HG02973 (cell line): Measurements from ENCODE around the gene LRRC25.

Experiments used
- ATAC-seq: cut with Tn5 transposase; IDR thresholded peaks from one replicate; pipeline ENCODE4 v1.9.1; 2021; ENCODE audit warnings: moderate library complexity; ENCODE audit not compliant: unreplicated experiment

LRRC25 gene

DNA sequence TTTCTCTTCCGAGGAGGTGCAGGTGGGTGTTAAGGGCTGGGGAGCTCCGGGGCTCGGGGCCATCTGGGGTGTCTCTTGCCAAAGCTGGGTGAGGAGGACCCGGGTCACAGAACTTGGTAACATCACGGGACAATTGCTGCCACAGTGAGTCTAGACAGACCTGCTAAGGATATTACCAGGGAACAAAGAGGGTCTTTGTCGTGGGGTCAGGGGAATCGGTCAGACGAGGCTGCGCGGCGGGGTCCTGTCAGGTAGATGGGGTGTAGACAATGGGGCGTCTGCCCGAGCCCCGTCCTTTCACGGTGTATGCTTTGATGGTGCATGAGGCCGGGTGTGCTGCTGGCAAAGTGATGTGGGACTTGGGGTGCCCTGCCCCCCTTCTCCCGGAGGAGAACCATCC, 49.3 kb downstream of the LRRC25 start:
- no peak for ATAC-seq

DNA sequence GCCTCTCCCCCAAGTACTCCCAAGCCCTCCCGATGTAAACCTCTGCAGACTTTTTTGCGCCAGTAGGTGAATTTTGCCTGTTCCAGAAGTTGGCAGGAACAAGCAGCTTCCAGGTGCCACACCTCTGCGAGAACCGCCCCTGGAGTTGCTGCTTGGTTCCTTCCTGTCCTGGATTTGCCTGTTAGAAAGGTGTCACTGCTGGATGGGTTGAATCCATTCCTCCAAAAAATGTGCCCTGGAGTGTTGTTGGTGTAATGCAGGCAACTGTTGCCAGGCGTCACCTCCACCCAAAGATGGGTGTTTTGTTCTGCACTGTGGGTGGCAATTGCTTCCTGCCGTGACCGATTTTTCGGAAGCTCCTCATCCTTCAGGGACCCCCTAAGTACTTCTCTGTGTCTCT, 51.3 kb downstream of the LRRC25 start:
- ATAC-seq, result no peak

- ATAC-seq, result no peak
These were observed 52.1 kb downstream of the LRRC25 start for GRCh38 chr19:18345296-18345695.

GRCh38 chr19:18344582-18344950, 52.9 kb downstream of the LRRC25 start:
- no peak for ATAC-seq

- ATAC-seq, result no peak
These were observed 55.3 kb downstream of the LRRC25 start for GRCh38 chr19:18342090-18342632.
